Measurements from ENCODE around the gene LRRFIP1. TPM values are rescaled to one million over a fixed set of nuclear protein-coding genes. Genes with fewer than 3 reads are reported as not detected.
"Not testable (repeated sequence)": the region's sequence is repeated elsewhere in the genome, so short reads cannot be mapped to it uniquely, and the experiment has no call there.

LRRFIP1 gene
- total and polyA plus RNA-seq, 8 donors, result 18.4 to 55.0 (median 31.7) TPM

- Histone ChIP-seq H3K36me3 (no peaks in the 10 kb centered on the region), H3K9me3 (no peaks in the 10 kb centered on the region), H3K27ac (peak overlapping the region; percentile 15 to 62 (median 53)), H3K4me3 (no peak overlapping the region), H3K4me1 (peaks cover 13 to 15% (median 15%) of the 10 kb centered on the region in 3 donors), H3K27me3 (no peaks in the 10 kb centered on the region)
- intact Hi-C loops (cut with DNase I), result no loop called here
- no peak for FAIRE-seq
- peak in 1 of 6 donors; percentile 0 for DNase-seq
- TF ChIP-seq, protein P1, sequence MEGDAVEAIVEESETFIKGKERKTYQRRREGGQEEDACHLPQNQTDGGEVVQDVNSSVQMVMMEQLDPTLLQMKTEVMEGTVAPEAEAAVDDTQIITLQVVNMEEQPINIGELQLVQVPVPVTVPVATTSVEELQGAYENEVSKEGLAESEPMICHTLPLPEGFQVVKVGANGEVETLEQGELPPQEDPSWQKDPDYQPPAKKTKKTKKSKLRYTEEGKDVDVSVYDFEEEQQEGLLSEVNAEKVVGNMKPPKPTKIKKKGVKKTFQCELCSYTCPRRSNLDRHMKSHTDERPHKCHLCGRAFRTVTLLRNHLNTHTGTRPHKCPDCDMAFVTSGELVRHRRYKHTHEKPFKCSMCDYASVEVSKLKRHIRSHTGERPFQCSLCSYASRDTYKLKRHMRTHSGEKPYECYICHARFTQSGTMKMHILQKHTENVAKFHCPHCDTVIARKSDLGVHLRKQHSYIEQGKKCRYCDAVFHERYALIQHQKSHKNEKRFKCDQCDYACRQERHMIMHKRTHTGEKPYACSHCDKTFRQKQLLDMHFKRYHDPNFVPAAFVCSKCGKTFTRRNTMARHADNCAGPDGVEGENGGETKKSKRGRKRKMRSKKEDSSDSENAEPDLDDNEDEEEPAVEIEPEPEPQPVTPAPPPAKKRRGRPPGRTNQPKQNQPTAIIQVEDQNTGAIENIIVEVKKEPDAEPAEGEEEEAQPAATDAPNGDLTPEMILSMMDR (IDR thresholded peaks at IDR 0.05), result no peak
- WGBS, 2 donors, result 44 to 46% methylated on average over 5 of the region's 5 CpGs
- no peak for ATAC-seq
Measured at GRCh38 chr2:237594514-237594871, 32.9 kb upstream of the LRRFIP1 start.

DNA sequence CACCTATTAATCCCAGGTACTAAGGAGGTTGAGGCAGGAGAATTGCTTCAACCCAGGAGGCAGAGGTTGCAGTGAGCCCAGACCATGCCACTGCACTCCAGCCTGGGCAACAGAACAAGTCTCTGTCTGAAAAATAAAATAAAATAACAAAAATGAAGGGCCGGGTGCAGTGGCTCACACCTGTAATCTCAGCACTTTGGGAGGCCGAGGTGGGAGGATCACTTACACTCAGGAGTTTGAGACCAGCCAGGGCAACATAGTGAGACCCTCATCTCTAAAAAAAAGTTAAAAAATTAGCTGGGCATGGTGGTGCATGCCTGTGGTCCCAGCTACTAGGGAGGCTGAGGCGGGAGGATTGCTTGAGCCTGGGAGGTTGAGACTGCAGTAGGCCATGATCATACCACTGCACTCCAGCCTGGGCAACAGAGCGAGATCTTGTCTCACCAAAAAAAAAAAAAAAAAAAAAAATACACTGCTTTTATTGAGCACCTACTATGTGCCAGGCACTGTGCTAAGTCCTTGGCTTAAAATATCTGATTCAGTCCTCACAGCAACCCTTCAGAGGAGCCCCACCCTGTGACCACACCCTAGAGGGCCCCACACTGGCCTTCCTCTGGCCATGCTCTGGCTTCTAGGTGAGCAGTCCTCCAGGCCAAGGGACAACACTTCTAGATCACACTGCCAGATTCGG is 31.4 kb upstream of the LRRFIP1 start:
- H3K9me3 ChIP-seq; ATAC-seq; H3K4me3 ChIP-seq; H3K36me3 ChIP-seq; intact Hi-C loops (cut with DNase I); H3K27me3 ChIP-seq; FAIRE-seq: not testable (repeated sequence)
- DNase-seq, result peak in 1 of 6 donors; percentile 0
- WGBS, 2 donors, result 95% methylated on average over 4 to 5 of the region's 5 CpGs
- H3K27ac ChIP-seq, result peak overlapping the region in 2 of 4 donors; percentile 51 to 62
- H3K4me1 ChIP-seq, result peaks cover 13 to 15% (median 15%) of the 10 kb centered on the region in 3 donors

DNA sequence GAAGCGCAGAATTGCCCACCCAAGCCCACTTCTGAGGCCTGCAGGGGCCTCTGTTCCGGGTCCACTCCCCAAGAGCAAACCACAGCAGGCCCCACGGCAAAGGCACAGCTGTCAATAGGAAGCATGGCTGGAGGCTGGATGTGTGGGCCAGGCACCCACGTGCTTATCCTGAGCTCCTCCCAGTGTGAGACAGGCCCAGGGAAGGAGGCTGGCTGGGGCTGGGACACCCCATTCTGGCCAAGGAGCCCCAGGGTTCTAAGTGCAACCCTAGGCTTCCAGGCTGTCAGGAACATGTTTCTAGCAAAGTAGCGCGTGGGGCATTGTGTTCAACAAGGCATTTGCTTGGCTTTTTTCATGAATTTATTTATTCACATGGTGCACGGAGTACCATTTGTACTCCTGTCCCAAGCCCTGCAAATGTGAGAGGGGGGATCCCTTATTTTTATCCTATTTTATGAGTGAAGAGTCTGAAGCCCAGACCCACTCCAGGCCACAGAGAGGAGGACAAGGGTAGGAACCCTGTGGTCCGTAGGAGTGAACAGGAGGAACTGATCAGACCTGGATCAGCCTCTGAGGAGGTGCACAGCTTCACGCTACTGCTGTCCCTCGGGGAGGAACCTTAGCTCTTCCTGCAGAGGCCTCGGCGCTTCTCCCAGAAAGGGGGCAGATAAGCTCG is 30.7 kb upstream of the LRRFIP1 start:
- Histone ChIP-seq H3K27ac (no peak overlapping the region), H3K4me3 (no peak overlapping the region), H3K9me3 (no peaks in the 10 kb centered on the region), H3K36me3 (no peaks in the 10 kb centered on the region), H3K27me3 (no peaks in the 10 kb centered on the region), H3K4me1 (peaks cover 12 to 15% (median 15%) of the 10 kb centered on the region in 3 donors)
- 93 to 96% methylated on average over 13 of the region's 13 CpGs for WGBS, 2 donors
- DNase-seq (peak in 1 of 6 donors; percentile 9), ATAC-seq (no peak), FAIRE-seq (no peak)
- TF ChIP-seq, protein P1 (IDR thresholded peaks at IDR 0.05), result no peak
- intact Hi-C loops (cut with DNase I), result no loop called here

GRCh38 chr2:237597196-237598145 is 29.9 kb upstream of the LRRFIP1 start:
- no peak overlapping the region for H3K4me3 ChIP-seq
- no peaks in the 10 kb centered on the region for H3K36me3 ChIP-seq
- H3K4me1 ChIP-seq, result peaks cover 10 to 15% (median 15%) of the 10 kb centered on the region in 3 donors
- DNase-seq, result peak in 1 of 6 donors; percentile 23
- WGBS, 2 donors, result 90% methylated on average over 29 of the region's 29 CpGs
- no peaks in the 10 kb centered on the region for H3K9me3 ChIP-seq
- TF ChIP-seq, protein P1 (IDR thresholded peaks at IDR 0.05), result no peak
- H3K27ac ChIP-seq, result no peak overlapping the region
- H3K27me3 ChIP-seq, result no peaks in the 10 kb centered on the region
- intact Hi-C loops (cut with DNase I), result no loop called here
- no peak for FAIRE-seq
- no peak for ATAC-seq

Measured in pancreas (tissue), 10 donors.